Measurements from ENCODE around the gene TESK2.

TESK2 gene

DNA sequence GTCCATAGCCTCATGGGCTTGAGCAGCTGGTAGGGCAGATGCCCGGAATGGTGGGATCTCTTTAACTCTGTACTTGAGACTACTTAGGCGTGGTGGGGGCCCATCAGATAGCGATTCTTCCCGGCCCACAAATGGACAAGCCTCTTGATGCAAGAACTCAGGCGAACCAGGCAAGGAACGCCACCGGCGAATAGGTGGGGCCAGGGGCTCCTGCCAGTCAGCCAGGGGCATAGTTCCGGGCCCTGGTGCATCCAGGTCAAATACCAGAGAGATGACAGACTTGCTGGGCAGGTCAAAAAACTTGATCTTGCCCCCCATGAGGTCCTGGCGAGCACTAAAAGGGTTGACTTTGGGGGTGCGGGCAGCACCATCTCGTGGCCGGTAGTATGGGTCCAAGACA is 145.9 kb downstream of the TESK2 start:
- no peak for DNase-seq (ENCODE audit: low read depth)
- TF ChIP-seq, protein P1, sequence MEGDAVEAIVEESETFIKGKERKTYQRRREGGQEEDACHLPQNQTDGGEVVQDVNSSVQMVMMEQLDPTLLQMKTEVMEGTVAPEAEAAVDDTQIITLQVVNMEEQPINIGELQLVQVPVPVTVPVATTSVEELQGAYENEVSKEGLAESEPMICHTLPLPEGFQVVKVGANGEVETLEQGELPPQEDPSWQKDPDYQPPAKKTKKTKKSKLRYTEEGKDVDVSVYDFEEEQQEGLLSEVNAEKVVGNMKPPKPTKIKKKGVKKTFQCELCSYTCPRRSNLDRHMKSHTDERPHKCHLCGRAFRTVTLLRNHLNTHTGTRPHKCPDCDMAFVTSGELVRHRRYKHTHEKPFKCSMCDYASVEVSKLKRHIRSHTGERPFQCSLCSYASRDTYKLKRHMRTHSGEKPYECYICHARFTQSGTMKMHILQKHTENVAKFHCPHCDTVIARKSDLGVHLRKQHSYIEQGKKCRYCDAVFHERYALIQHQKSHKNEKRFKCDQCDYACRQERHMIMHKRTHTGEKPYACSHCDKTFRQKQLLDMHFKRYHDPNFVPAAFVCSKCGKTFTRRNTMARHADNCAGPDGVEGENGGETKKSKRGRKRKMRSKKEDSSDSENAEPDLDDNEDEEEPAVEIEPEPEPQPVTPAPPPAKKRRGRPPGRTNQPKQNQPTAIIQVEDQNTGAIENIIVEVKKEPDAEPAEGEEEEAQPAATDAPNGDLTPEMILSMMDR (IDR thresholded peaks at IDR 0.05; ENCODE audit: control insufficient read depth, insufficient read depth, low read depth, low read length, missing control alignments), result no peak

DNA sequence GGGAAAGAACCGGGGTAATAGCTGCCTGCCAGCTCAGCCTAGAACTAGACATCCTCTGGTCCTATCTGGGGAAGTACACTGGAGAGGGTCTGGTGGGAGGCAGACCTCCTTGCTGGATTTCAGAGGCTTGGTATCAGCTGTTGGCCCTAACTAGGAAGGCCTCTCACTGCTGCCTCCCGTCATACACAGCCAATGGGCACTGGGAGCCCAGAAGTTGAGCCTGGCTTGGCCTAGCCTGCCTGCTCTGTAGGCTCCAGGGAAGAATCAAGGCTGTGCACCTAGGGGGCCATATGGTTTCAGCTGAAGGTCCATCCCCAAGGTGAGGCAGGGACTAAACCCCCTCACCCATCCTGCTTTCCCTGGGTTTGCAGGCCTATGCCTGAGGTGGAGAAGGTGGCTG is 146.5 kb downstream of the TESK2 start:
- H3K4me3 ChIP-seq (ENCODE audit: control insufficient read depth, low read depth, low read length), result no peak overlapping the region
- TF ChIP-seq, protein P1 (IDR thresholded peaks at IDR 0.05; ENCODE audit: control insufficient read depth, insufficient read depth, low read depth, low read length, missing control alignments), result no peak
- DNase-seq (ENCODE audit: low read depth), result no peak

More for the DNA sequence above, 145.9 kb downstream of the TESK2 start:
- no peak overlapping the region for H3K4me3 ChIP-seq (ENCODE audit: control insufficient read depth, low read depth, low read length)

DNA sequence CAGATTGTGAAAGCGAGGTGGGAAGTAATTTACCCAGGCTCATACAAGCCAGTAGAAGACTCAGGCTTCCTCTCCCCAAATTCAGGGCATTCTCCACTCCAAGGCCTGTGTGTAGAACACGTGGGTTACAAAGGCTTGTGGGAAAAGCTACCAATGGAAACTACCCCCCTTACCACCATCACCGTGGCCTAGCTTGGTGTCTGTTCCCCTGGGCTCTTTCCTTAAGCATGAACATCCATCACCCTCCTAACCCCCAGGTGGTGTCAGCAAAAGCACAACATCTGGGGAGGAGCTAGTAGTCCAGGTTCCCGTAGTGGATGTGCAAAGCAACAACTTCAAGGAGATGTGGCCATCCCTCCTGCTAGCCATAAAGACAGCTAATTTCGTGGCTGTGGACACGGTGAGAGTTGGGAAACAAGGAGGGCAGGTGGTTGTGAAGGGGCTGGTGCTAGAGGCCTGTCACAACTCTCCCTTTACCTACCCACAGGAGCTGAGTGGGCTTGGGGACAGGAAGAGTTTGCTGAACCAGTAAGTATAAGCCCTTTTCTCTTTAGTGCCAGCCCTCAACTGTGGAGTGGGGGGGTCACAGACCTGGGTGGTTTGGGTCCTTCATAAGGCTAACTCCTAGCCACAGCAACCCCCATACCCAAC is 150.0 kb downstream of the TESK2 start:
- DNase-seq (ENCODE audit: low read depth), result no peak
- TF ChIP-seq, protein P1 (IDR thresholded peaks at IDR 0.05; ENCODE audit: control insufficient read depth, insufficient read depth, low read depth, low read length, missing control alignments), result no peak
- H3K4me3 ChIP-seq (ENCODE audit: control insufficient read depth, low read depth, low read length), result peak overlapping the region; percentile 82

DNA sequence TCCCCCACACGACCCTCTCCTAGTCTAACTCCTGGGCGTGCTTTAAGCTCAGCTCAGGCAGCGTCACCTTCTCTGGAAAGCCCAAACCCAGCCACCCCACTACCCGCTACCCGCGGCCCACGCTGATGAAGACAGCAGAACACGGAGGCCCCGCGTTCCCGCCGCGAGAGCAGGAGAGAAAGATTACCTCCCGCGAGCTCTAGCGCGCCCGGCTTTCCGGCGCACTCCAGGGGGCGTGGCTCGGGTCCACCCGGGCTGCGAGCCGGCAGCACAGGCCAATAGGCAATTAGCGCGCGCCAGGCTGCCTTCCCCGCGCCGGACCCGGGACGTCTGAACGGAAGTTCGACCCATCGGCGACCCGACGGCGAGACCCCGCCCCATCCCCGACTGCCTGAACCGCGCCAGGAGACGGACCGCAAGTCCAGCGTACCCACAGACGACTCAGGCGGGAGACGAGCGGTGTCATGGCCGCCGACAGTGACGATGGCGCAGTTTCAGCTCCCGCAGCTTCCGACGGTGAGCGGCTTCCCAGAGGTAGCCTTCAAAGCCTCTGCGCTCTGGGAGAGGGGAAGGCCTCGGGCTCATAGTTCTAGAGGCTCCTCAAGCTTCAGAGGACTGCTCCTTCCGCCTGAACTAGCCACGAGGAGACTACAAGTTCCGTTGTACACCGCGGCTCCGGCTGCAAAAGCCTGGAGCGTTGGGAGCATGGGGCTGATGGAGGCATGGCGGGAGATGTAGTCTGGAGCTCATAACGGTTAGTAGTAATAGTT is 151.0 kb downstream of the TESK2 start, which contains the start of the genes MUTYH and TOE1:
MUTYH (minus strand) TSS at position 652 of the 770 bp plus-strand sequence. CDS start 5,935 bp downstream, outside the sequence.
TOE1 (plus strand) TSS at position 382 of the 770 bp plus-strand sequence; CDS start at position 465, 83 bp downstream.
- peak; percentile 51 for DNase-seq (ENCODE audit: low read depth)
- TF ChIP-seq, protein P1 (IDR thresholded peaks at IDR 0.05; ENCODE audit: control insufficient read depth, insufficient read depth, low read depth, low read length, missing control alignments), result no peak
- H3K4me3 ChIP-seq (ENCODE audit: control insufficient read depth, low read depth, low read length), result peak within 1 kb of the TSS; percentile 82

DNA sequence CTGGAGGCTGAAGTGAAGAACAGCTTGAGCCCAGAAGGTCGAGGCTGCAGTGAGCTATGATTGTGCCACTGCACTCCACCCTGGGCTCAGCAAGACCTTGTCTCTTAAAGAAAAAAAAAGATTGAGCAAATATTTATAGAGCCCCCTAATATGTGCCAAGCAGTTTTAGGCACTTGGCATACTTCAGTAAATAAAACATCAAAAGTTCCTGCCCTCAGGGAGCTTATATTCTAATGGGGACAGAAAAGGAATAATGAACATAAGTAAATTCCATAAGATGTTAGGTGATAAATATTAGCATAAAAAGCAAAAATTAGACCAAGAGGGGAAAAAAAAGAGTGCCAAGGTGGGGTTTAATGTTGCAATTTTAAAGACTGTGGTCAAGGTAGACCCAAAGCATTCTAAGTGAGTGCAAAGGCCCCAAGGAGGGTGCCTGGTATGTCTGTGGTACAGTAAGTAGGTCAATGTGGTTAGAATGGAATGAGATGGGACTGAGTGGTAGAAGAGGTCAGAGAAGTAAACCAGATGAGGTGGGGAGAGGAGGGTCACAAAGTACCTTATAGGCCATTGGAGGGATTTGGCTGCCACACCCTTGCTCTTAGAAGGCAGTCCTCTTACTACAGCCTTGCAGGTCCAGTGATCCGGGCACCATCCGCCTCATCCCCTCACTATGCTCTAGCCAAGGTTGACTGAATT is 153.2 kb downstream of the TESK2 start:
- no peak for DNase-seq (ENCODE audit: low read depth)
- H3K4me3 ChIP-seq (ENCODE audit: control insufficient read depth, low read depth, low read length), result no peak overlapping the region
- TF ChIP-seq, protein P1 (IDR thresholded peaks at IDR 0.05; ENCODE audit: control insufficient read depth, insufficient read depth, low read depth, low read length, missing control alignments), result no peak

DNA sequence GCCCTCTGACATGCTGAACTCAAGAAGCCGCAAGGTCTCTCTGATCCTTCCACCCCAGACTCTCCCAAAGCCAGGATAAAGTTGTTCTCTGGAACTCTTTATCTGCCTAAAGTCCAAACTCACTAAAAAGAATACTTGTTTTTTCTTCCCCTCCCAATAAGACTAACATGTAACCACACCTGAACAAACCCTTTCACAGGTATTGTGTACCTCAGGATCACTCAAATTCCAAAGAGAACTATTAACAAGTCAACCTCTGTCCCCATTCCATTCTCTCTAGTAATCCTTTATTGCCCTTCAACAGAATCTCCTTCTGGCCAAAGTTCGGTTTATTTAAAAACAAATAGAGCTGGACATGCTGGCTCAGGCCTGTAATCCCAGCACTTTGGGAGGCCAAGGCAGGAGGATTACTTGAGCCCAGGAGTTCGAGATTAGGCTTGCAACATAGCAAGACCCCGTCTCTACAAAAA is 155.1 kb downstream of the TESK2 start:
- no peak overlapping the region for H3K4me3 ChIP-seq (ENCODE audit: control insufficient read depth, low read depth, low read length)
- TF ChIP-seq, protein P1 (IDR thresholded peaks at IDR 0.05; ENCODE audit: control insufficient read depth, insufficient read depth, low read depth, low read length, missing control alignments), result no peak
- DNase-seq (ENCODE audit: low read depth), result no peak
